SH-SY5Y (cell line): Measurements from ENCODE around the gene LAMA5.

Source experiments
- GATA2 ChIP-seq: IDR thresholded peaks from 2 replicates; pipeline ENCODE4 v1.6.1; 2011; ENCODE audit warnings: mild to moderate bottlenecking, low read depth, low read length
- GATA3 ChIP-seq: IDR thresholded peaks from 2 replicates; pipeline ENCODE4 v1.6.1; 2011; ENCODE audit warnings: low read depth, mild to moderate bottlenecking, low read length, moderate library complexity

DNA sequence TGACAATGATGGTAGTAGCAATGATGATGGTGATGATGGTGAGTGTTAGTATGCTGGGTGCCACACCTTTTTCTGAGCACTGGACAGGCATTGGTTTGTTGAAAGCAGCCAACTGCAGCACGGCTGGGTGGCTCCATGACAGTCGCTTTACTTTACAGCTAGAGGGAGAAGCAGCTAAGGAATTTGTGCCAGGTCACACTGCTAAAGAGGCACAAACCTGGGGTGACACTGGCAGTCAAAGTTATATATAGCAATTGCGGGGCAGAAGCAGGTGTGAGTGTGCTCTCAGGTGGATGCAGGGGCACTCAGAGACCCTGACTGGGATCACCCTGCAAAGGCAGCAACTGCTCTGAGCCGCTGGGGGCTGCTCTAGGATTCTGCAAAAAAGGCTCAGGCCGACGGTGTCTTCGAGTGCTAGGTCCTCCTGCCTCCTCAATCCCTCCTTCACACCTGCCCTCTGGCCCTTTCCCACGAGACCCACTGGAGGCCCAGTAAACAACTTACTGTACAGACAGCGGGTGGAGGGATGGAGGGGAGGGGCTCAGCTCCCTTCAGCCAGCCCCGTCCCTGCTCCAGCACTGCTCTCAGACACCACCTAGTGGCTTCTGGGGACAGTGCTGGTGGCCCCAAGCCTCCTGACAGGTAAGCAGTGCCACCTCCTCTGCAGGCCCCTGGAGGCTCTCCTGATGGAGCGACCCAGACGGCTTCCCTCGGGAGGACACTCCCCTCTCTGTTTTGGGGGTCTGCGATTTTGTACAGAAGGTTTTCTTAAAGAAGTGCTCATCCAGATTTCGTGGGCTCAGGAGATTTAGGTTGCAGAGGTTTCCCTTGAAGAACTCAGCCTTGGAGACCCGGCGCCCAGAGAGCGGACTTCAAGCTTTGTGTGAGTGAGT lies 15.4 kb upstream of the LAMA5 start:
- TF ChIP-seq GATA3 (no peak), GATA2 (no peak)
